Measurements from ENCODE around the gene CREB3L4. TPM values are rescaled to one million over a fixed set of nuclear protein-coding genes. Genes with fewer than 3 reads are reported as not detected.

Gene CREB3L4
- total and polyA plus RNA-seq, 2 donors (not counting 1 experiment from before 2014, with no cell fraction given): 3.7 to 6.4 TPM

- Histone ChIP-seq H3K4me2 (ENCODE audit: extremely low read depth, insufficient read depth, low read length) (no peak overlapping the region), H3K9ac (ENCODE audit: insufficient read depth, low read length) (no peak overlapping the region), H3K9me3 (ENCODE audit: control insufficient read depth, insufficient read depth, low read depth, low read length) (no peaks in the 10 kb centered on the region), H4K20me1 (ENCODE audit: control insufficient read depth, extremely low read depth, insufficient read depth, low read length) (no peaks in the 10 kb centered on the region), H3K36me3 (ENCODE audit: control insufficient read depth, insufficient read depth, low read length) (peaks cover 20% of the 10 kb centered on the region), H3K79me2 (ENCODE audit: control insufficient read depth, insufficient read depth, low read length) (no peaks in the 10 kb centered on the region), H3K4me1 (ENCODE audit: control insufficient read depth, extremely low read depth, insufficient read depth, low read length) (peaks cover 5% of the 10 kb centered on the region), H2AFZ (ENCODE audit: low read length) (no peak overlapping the region), H3K4me3 (replicated peaks in 1 of 4; ENCODE audit: control extremely low read depth in 1 of 4, insufficient read depth in 1 of 4, low read depth in 3 of 4, low read length in 4 of 4) (no peak overlapping the region), H3K27me3 (ENCODE audit: control insufficient read depth, insufficient read depth, low read length) (no peaks in the 10 kb centered on the region), H3K27ac (ENCODE audit: insufficient read depth, low read length) (no peak overlapping the region)
- TF ChIP-seq CTCF (conservative IDR thresholded peaks at IDR 0.05 in 1 of 2, IDR thresholded peaks at IDR 0.05 in 1 of 2; ENCODE audit: low read depth in 1 of 2, low read length in 2 of 2): no peak
- no peak for TF ChIP-seq EZH2 (IDR thresholded peaks at IDR 0.05; ENCODE audit: low read length, missing control alignments)
- DNase-seq (ENCODE audit: low read depth in 2 of 2): no peak
These were observed 35.3 kb upstream of the CREB3L4 start for GRCh38 chr1:153932156-153933131.

- H3K4me3 ChIP-seq (replicated peaks in 1 of 4; ENCODE audit: control extremely low read depth in 1 of 4, insufficient read depth in 1 of 4, low read depth in 3 of 4, low read length in 4 of 4): no peak overlapping the region
- peaks cover 5% of the 10 kb centered on the region for H3K4me1 ChIP-seq (ENCODE audit: control insufficient read depth, extremely low read depth, insufficient read depth, low read length)
- H3K4me2 ChIP-seq (ENCODE audit: extremely low read depth, insufficient read depth, low read length): no peak overlapping the region
- H2AFZ ChIP-seq (ENCODE audit: low read length): no peak overlapping the region
- H3K79me2 ChIP-seq (ENCODE audit: control insufficient read depth, insufficient read depth, low read length): no peaks in the 10 kb centered on the region
- no peak overlapping the region for H3K9ac ChIP-seq (ENCODE audit: insufficient read depth, low read length)
- no peaks in the 10 kb centered on the region for H4K20me1 ChIP-seq (ENCODE audit: control insufficient read depth, extremely low read depth, insufficient read depth, low read length)
- no peak overlapping the region for H3K27ac ChIP-seq (ENCODE audit: insufficient read depth, low read length)
- H3K9me3 ChIP-seq (ENCODE audit: control insufficient read depth, insufficient read depth, low read depth, low read length): no peaks in the 10 kb centered on the region
- no peak for DNase-seq (ENCODE audit: low read depth in 2 of 2)
- no peak for TF ChIP-seq CTCF (conservative IDR thresholded peaks at IDR 0.05 in 1 of 2, IDR thresholded peaks at IDR 0.05 in 1 of 2; ENCODE audit: low read depth in 1 of 2, low read length in 2 of 2)
- TF ChIP-seq EZH2 (IDR thresholded peaks at IDR 0.05; ENCODE audit: low read length, missing control alignments): no peak
- peaks cover 23% of the 10 kb centered on the region for H3K36me3 ChIP-seq (ENCODE audit: control insufficient read depth, insufficient read depth, low read length)
- no peaks in the 10 kb centered on the region for H3K27me3 ChIP-seq (ENCODE audit: control insufficient read depth, insufficient read depth, low read length)
These were observed 34.3 kb upstream of the CREB3L4 start for GRCh38 chr1:153933430-153933829.

GRCh38 chr1:153933955-153934354, 33.7 kb upstream of the CREB3L4 start:
- Histone ChIP-seq H3K4me1 (ENCODE audit: control insufficient read depth, extremely low read depth, insufficient read depth, low read length) (peaks cover 3% of the 10 kb centered on the region), H3K79me2 (ENCODE audit: control insufficient read depth, insufficient read depth, low read length) (no peaks in the 10 kb centered on the region), H3K4me3 (replicated peaks in 1 of 4; ENCODE audit: control extremely low read depth in 1 of 4, insufficient read depth in 1 of 4, low read depth in 3 of 4, low read length in 4 of 4) (no peak overlapping the region), H2AFZ (ENCODE audit: low read length) (no peak overlapping the region), H3K27ac (ENCODE audit: insufficient read depth, low read length) (no peak overlapping the region), H3K27me3 (ENCODE audit: control insufficient read depth, insufficient read depth, low read length) (no peaks in the 10 kb centered on the region), H3K9me3 (ENCODE audit: control insufficient read depth, insufficient read depth, low read depth, low read length) (no peaks in the 10 kb centered on the region), H3K9ac (ENCODE audit: insufficient read depth, low read length) (no peak overlapping the region), H3K36me3 (ENCODE audit: control insufficient read depth, insufficient read depth, low read length) (peaks cover 24% of the 10 kb centered on the region), H3K4me2 (ENCODE audit: extremely low read depth, insufficient read depth, low read length) (no peak overlapping the region), H4K20me1 (ENCODE audit: control insufficient read depth, extremely low read depth, insufficient read depth, low read length) (no peaks in the 10 kb centered on the region)
- TF ChIP-seq CTCF (conservative IDR thresholded peaks at IDR 0.05 in 1 of 2, IDR thresholded peaks at IDR 0.05 in 1 of 2; ENCODE audit: low read depth in 1 of 2, low read length in 2 of 2) (no peak), EZH2 (IDR thresholded peaks at IDR 0.05; ENCODE audit: low read length, missing control alignments) (no peak)
- DNase-seq (ENCODE audit: low read depth in 2 of 2): no peak

All from fibroblast of lung (primary cell).